Liver (tissue), 9 donors: Measurements from ENCODE around the gene C9orf72. TPM values are rescaled to one million over a fixed set of nuclear protein-coding genes. Genes with fewer than 3 reads are reported as not detected.
A peak's percentile ranks its signal among the peaks of the same experiment; 100 is the strongest.

Source experiments
- DNase-seq: peaks from one replicate; pipeline ENCODE4 v3.0.0-alpha.2; 2017; ENCODE audit warnings: low spot score
- H3K27ac ChIP-seq, 2 donors: one replicate each; pipeline ENCODE4 v1.7.0; 2013; ENCODE audit warnings: inconsistent platforms in 2 of 2, low read length in 2 of 2, control low read depth in 1 of 2, low read depth in 1 of 2, mild to moderate bottlenecking in 1 of 2
- H3K27me3 ChIP-seq, 4 donors: one replicate each; pipeline versions ENCODE4 v1.6.1 to v1.7.0; 2013; ENCODE audit warnings: low read length in 3 of 4, inconsistent platforms in 1 of 4, mild to moderate bottlenecking in 1 of 4, moderate library complexity in 1 of 4; ENCODE audit not compliant: control insufficient read depth in 4 of 4, insufficient read depth in 4 of 4
- H3K36me3 ChIP-seq, 4 donors: one replicate each; pipeline versions ENCODE4 v1.6.1 to v1.7.0; 2013; ENCODE audit warnings: low read length in 3 of 4, mild to moderate bottlenecking in 3 of 4, low read depth in 1 of 4, moderate library complexity in 1 of 4; ENCODE audit not compliant: control insufficient read depth in 4 of 4, insufficient read depth in 3 of 4
- H3K4me1 ChIP-seq, 4 donors: one replicate each; pipeline versions ENCODE4 v1.6.1 to v1.7.0; 2013; ENCODE audit warnings: low read length in 3 of 4, mild to moderate bottlenecking in 3 of 4, moderate library complexity in 1 of 4; ENCODE audit not compliant: control insufficient read depth in 4 of 4, insufficient read depth in 4 of 4
- H3K4me3 ChIP-seq, 3 donors: one replicate each; pipeline versions ENCODE4 v1.6.1 to v1.7.0; 2013; ENCODE audit warnings: low read length in 3 of 3, control low read depth in 1 of 3, low read depth in 1 of 3, mild to moderate bottlenecking in 1 of 3
- H3K9ac ChIP-seq, 2 donors: one replicate each; pipeline ENCODE4 v1.7.0; 2013; ENCODE audit warnings: low read length in 2 of 2, mild to moderate bottlenecking in 2 of 2, moderate library complexity in 2 of 2, control low read depth in 1 of 2, low read depth in 1 of 2
- H3K9me3 ChIP-seq, 4 donors: one replicate each; pipeline versions ENCODE4 v1.6.1 to v1.7.0; 2013; ENCODE audit warnings: low read length in 3 of 4; ENCODE audit not compliant: control insufficient read depth in 4 of 4
- ATF3 ChIP-seq: IDR thresholded peaks from 2 replicates; pipeline ENCODE4 v1.6.1; 2016; ENCODE audit warnings: antibody characterized with exemption
- CTCF ChIP-seq: fragments of 150-350 bp; IDR thresholded peaks from 2 replicates; pipeline ENCODE4 v1.5.1; 2017; ENCODE audit warnings: improper control_type of control experiment, low read depth, low read length; ENCODE audit not compliant: missing input control
- EGR1 ChIP-seq, 2 donors: IDR thresholded peaks; 2 replicates each; pipeline ENCODE4 v1.6.1; 2016 to 2018; ENCODE audit warnings: antibody characterized with exemption in 2 of 2, low read depth in 2 of 2
- FOXA2 ChIP-seq: IDR thresholded peaks from 2 replicates; pipeline ENCODE4 v1.6.1; 2016; ENCODE audit warnings: antibody characterized with exemption
- HNF4A ChIP-seq, 2 donors: conservative IDR thresholded peaks; 2 replicates each; pipeline ENCODE4 v1.6.1; 2016; ENCODE audit warnings: antibody characterized with exemption in 2 of 2, mild to moderate bottlenecking in 2 of 2
- HNF4G ChIP-seq: IDR thresholded peaks from 2 replicates; pipeline ENCODE4 v1.6.1; 2016; ENCODE audit warnings: antibody characterized with exemption
- JUND ChIP-seq, 2 donors: IDR thresholded peaks; 2 replicates each; pipeline ENCODE4 v1.6.1; 2016; ENCODE audit warnings: antibody characterized with exemption in 2 of 2
- NR2F2 ChIP-seq: IDR thresholded peaks from 2 replicates; pipeline ENCODE4 v1.6.1; 2016; ENCODE audit warnings: antibody characterized with exemption
- RAD21 ChIP-seq, 2 donors: IDR thresholded peaks; 2 replicates each; pipeline ENCODE4 v1.6.1; 2016; ENCODE audit warnings: antibody characterized with exemption in 2 of 2, mild to moderate bottlenecking in 2 of 2
- RXRA ChIP-seq, 2 donors: IDR thresholded peaks; 2 replicates each; pipeline ENCODE4 v1.6.1; 2017 to 2018; ENCODE audit warnings: antibody characterized with exemption in 2 of 2, mild to moderate bottlenecking in 1 of 2
- YY1 ChIP-seq: IDR thresholded peaks from 2 replicates; pipeline ENCODE4 v1.6.1; 2016; ENCODE audit warnings: antibody characterized with exemption, mild to moderate bottlenecking
- WGBS: extraction: QIAGEN DNeasy Blood & Tissue Kit; methylation state at CpG from one replicate; pipeline ENCODE4 v1.1.7; 2013; 5-methylcytosine and 5-hydroxymethylcytosine counted together
- polyA plus RNA-seq, 2 donors: library from polyadenylated mRNA; stranded (reverse) in 1 of 2; unstranded in 1 of 2; fragments of 200-250 nt in 1 of 2; fragments of >200 nt in 1 of 2; fragmentation: Nextera tagmentation in 1 of 2; extraction: Ambion mirVana in 1 of 2; gene quantifications; one replicate each; pipeline versions ENCODE4 v1.2.1 to v1.2.3, GENCODE V29; 2013 to 2015
- total RNA-seq, 2 donors: library from RNA; depleted of rRNA; stranded (reverse); fragments of >200 nt; gene quantifications; one replicate each; pipeline ENCODE4 v1.2.3, GENCODE V29; 2014
- TF ChIP-seq, protein P1 (sequence below): IDR thresholded peaks from 2 replicates; pipeline ENCODE4 v1.6.1; 2016; ENCODE audit warnings: antibody characterized with exemption
- donor health status: healthy.
- donor health status: healthy.
- donor health status: healthy.
- donor health status: healthy.
- donor health status: healthy.

The C9orf72 gene, protein sequence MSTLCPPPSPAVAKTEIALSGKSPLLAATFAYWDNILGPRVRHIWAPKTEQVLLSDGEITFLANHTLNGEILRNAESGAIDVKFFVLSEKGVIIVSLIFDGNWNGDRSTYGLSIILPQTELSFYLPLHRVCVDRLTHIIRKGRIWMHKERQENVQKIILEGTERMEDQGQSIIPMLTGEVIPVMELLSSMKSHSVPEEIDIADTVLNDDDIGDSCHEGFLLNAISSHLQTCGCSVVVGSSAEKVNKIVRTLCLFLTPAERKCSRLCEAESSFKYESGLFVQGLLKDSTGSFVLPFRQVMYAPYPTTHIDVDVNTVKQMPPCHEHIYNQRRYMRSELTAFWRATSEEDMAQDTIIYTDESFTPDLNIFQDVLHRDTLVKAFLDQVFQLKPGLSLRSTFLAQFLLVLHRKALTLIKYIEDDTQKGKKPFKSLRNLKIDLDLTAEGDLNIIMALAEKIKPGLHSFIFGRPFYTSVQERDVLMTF
- 10 to 100 TPM in 1 of 2 donors, 1 to 10 TPM in 1; 8.0 to 14.1 TPM for total RNA-seq
- 1 to 10 TPM; 2.8 to 9.2 TPM for polyA plus RNA-seq

- under 1% methylated on average over 72 of the region's 72 CpGs for WGBS
- Histone ChIP-seq H3K9me3 (no peaks in the 10 kb centered on the region), H3K27me3 (no peaks in the 10 kb centered on the region), H3K4me3 (peak within 1 kb of the TSS; percentile 77 to 83 (median 80)), H3K27ac (peak within 1 kb of the TSS; percentile 96 to 98), H3K4me1 (peaks cover 0 to 22% (median 6%) of the 10 kb centered on the region in 4 donors), H3K9ac (peak within 1 kb of the TSS; percentile 93 to 98), H3K36me3 (no peaks in the 10 kb centered on the region)
- peak; percentile 92 for DNase-seq
- TF ChIP-seq RXRA (IDR thresholded peaks at IDR 0.05) (no peak), YY1 (peak; percentile 33)
Measured at GRCh38 chr9:27572918-27573633, at the start of gene C9orf72. Gene C9orf72 (minus strand): TSS chr9:27573481. CDS start chr9:27567120, 6,361 bp downstream.

DNA sequence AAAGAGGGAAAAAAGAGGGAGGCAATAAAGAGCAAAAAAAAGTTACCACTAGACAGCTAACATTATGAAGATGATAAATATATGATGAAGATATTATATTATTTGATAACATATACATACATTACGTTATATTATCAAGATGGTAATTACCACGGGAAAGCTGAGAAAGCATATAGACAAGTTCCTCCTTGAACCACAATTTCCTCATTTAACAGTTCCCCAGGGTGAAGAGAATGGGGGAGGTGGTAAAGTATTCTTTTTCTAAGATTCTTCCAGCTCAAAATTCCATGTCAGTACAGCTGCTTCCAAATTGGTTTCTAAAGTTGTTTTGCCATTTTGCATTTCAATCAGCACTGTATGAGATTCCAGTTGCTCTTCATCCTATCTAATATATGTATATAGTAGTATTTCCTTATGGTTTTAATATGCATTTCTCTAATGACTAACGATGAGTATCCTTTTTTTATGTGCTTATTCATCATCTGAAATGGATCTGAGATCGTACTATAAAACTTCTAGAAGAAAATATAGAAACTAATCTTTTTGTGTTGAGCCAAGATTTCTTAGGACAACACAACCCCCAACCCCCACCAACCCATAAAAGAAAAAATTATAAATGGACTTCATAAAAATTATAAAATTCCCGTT is 49.5 kb upstream of the C9orf72 start:
- WGBS = 79% methylated on average over 5 of the region's 5 CpGs
- Histone ChIP-seq H3K4me3 (no peak overlapping the region), H3K9ac (no peak overlapping the region), H3K4me1 (peaks cover 0 to 14% (median 1%) of the 10 kb centered on the region in 4 donors), H3K27me3 (no peaks in the 10 kb centered on the region), H3K27ac (no peak overlapping the region), H3K9me3 (no peaks in the 10 kb centered on the region), H3K36me3 (no peaks in the 10 kb centered on the region)
- no peak for DNase-seq
- TF ChIP-seq RXRA (IDR thresholded peaks at IDR 0.05) = no peak
- no peak for TF ChIP-seq CTCF
- no peak for TF ChIP-seq EGR1 (IDR thresholded peaks at IDR 0.05; ENCODE audit: low read depth in 2 of 2)
- TF ChIP-seq HNF4A (conservative IDR thresholded peaks at IDR 0.05) = no peak
- no peak for TF ChIP-seq ATF3
- TF ChIP-seq FOXA2 = no peak
- TF ChIP-seq RAD21 (IDR thresholded peaks at IDR 0.05) = no peak
- no peak for TF ChIP-seq YY1

GRCh38 chr9:27619743-27620142 is 46.5 kb upstream of the C9orf72 start:
- Histone ChIP-seq H3K27ac (no peak overlapping the region), H3K9me3 (no peaks in the 10 kb centered on the region), H3K4me3 (no peak overlapping the region), H3K4me1 (no peaks in the 10 kb centered on the region), H3K27me3 (no peaks in the 10 kb centered on the region), H3K36me3 (no peaks in the 10 kb centered on the region), H3K9ac (no peak overlapping the region)
- no peak for TF ChIP-seq FOXA2
- no peak for TF ChIP-seq JUND (IDR thresholded peaks at IDR 0.05)
- TF ChIP-seq, protein P1, sequence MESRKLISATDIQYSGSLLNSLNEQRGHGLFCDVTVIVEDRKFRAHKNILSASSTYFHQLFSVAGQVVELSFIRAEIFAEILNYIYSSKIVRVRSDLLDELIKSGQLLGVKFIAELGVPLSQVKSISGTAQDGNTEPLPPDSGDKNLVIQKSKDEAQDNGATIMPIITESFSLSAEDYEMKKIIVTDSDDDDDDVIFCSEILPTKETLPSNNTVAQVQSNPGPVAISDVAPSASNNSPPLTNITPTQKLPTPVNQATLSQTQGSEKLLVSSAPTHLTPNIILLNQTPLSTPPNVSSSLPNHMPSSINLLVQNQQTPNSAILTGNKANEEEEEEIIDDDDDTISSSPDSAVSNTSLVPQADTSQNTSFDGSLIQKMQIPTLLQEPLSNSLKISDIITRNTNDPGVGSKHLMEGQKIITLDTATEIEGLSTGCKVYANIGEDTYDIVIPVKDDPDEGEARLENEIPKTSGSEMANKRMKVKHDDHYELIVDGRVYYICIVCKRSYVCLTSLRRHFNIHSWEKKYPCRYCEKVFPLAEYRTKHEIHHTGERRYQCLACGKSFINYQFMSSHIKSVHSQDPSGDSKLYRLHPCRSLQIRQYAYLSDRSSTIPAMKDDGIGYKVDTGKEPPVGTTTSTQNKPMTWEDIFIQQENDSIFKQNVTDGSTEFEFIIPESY = no peak
- no peak for TF ChIP-seq HNF4G
- no peak for TF ChIP-seq NR2F2
- DNase-seq = no peak
- 81% methylated on average over 6 of the region's 6 CpGs for WGBS
